H1 (cell line): ENCODE data around the gene TTC6.

Experiments
- CEBPB ChIP-seq: IDR thresholded peaks from 2 replicates; pipeline ENCODE4 v1.6.1; 2012; ENCODE audit warnings: low read depth, low read length
- CHD1 ChIP-seq: IDR thresholded peaks from 2 replicates; pipeline ENCODE4 v1.6.1; 2012; ENCODE audit warnings: low read depth, low read length, improper control_type of control experiment
- CTCF ChIP-seq, 3 experiments: IDR thresholded peaks; 1 replicate in 2 of 3; 2 replicates in 1 of 3; pipeline versions ENCODE4 v1.5.1 to v1.6.1; 2011; ENCODE audit warnings: low read length in 3 of 3, mild to moderate bottlenecking in 3 of 3, inconsistent platforms in 2 of 3, low read depth in 1 of 3, moderate library complexity in 1 of 3; ENCODE audit not compliant: insufficient read depth in 1 of 3; ENCODE audit errors: control extremely low read depth in 1 of 3
- GABPA ChIP-seq: IDR thresholded peaks from 2 replicates; pipeline ENCODE4 v1.6.1; 2011; ENCODE audit warnings: mild to moderate bottlenecking, low read length, moderate library complexity, borderline replicate concordance; ENCODE audit not compliant: insufficient read depth
- JUND ChIP-seq: IDR thresholded peaks from 2 replicates; pipeline ENCODE4 v1.6.1; 2011; ENCODE audit warnings: mild to moderate bottlenecking, improper control_type of control experiment, low read length
- KDM1A ChIP-seq: fragments of 200-600, 300-600 bp; sonication (generic); IDR thresholded peaks from 2 replicates; pipeline ENCODE4 v1.7.1; 2016; ENCODE audit warnings: mild to moderate bottlenecking, low read length, borderline replicate concordance
- POLR2AphosphoS5 ChIP-seq: IDR thresholded peaks from 2 replicates; pipeline ENCODE4 v1.6.1; 2011; ENCODE audit warnings: low read depth, low read length
- RAD21 ChIP-seq, 2 experiments: IDR thresholded peaks in 1 of 2; conservative IDR thresholded peaks in 1 of 2; 2 replicates each; pipeline ENCODE4 v1.6.1; 2011; ENCODE audit warnings: low read depth in 2 of 2, low read length in 2 of 2, improper control_type of control experiment in 1 of 2, inconsistent platforms in 1 of 2, mild to moderate bottlenecking in 1 of 2, moderate library complexity in 1 of 2
- USF2 ChIP-seq: IDR thresholded peaks from 2 replicates; pipeline ENCODE4 v1.6.1; 2011; ENCODE audit warnings: low read length, improper control_type of control experiment
- ZNF274 ChIP-seq: IDR thresholded peaks from 2 replicates; pipeline ENCODE4 v1.7.0; 2012; ENCODE audit warnings: low read length, borderline replicate concordance; ENCODE audit errors: extremely low read depth

- TF ChIP-seq GABPA (no peak), USF2 (no peak), CHD1 (no peak), POLR2AphosphoS5 (no peak), CTCF (IDR thresholded peaks at IDR 0.05; ENCODE audit: control extremely low read depth in 1 of 3, insufficient read depth in 1 of 3, low read depth in 1 of 3, low read length in 3 of 3) (no peak), CEBPB (no peak), ZNF274 (no peak), RAD21 (IDR thresholded peaks at IDR 0.05 in 1 of 2, conservative IDR thresholded peaks at IDR 0.05 in 1 of 2; ENCODE audit: low read depth in 2 of 2, low read length in 2 of 2) (no peak), KDM1A (no peak), JUND (no peak)
Observed at GRCh38 chr14:37587131-37587803, 8.2 kb upstream of the TTC6 start.
